Fibroblast of skin of right quadriceps (primary cell): ENCODE measurements around the gene TMTC1.

Experiments
- DNase-seq: peaks from one replicate; pipeline ENCODE4 v3.0.0-alpha.2; 2013

Gene TMTC1

GRCh38 chr12:29517264-29517663 lies 266.5 kb downstream of the TMTC1 start:
- peak; percentile 1 for DNase-seq

GRCh38 chr12:29516431-29516875 lies 267.3 kb downstream of the TMTC1 start:
- peak; percentile 65 for DNase-seq

DNA sequence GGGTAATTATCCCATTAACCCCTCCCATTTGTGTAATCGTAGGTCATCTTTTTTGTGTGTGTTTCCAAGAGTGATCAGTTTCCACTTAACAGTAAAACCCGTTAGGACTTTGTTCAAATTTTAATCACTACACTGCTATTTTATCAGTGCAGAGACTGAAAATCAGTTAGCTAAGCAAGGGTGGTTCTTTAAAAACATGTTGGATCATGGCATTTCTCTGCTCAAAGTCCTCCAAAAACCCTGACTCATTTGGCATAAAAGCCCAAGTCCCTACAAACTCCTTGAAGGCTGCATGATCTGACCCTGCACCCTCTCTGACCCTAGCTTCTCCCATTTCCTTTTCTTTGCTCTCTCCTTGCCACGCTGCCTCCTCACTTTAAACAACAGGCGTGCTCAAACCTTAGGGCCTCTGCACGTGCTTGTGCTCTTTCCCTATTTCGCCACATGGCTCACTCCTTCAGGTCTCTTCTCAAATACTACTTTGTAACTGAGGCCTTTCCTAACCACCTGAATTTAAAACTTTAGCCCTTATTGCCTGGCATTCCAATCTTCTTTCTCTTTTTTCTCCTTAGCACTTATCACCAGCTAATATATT lies 273.1 kb downstream of the TMTC1 start:
- no peak for DNase-seq

GRCh38 chr12:29509503-29509902 lies 274.2 kb downstream of the TMTC1 start:
- no peak for DNase-seq

- DNase-seq: no peak
These were observed 274.8 kb downstream of the TMTC1 start for GRCh38 chr12:29508949-29509348.

DNA sequence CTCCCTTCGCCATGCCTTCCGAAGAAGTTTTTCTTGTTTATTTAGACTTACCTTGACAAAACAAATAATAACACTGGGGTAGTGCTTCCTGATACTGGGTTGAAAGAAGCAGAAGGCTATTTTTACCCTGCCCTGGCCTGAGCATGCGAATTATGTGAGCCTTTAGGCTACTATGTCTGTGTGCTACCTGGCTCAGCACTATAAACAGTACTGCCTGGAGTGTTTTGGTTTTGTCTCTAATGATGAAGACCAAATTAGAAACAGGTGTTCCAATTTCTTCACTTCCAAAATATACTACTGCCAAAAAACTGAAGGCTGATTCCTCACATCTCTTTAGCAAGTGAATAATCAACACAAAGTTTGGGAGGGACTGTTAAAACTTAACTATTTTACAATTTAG lies 278.6 kb downstream of the TMTC1 start:
- no peak for DNase-seq

- no peak for DNase-seq
These were observed 280.5 kb downstream of the TMTC1 start for GRCh38 chr12:29503283-29503682.

DNA sequence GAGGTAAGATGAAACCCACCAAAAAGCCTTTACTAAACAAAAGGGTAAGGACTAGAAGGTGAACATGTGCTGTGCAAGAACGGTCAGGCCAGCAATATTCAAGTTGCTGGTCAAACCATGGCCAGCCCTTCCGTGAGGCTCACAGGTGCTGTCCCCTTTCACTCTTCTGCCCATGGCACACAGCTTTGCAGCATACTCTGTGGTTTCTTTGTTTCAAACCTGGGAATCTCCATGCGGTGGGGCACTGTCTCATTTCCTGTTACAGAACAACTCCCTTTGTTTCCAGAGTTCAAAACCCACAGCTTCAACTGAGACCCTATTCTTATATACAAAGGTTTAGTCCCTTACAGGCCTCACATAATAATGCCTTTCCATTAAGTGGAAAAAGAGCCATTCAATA lies 284.5 kb downstream of the TMTC1 start:
- DNase-seq: no peak

DNA sequence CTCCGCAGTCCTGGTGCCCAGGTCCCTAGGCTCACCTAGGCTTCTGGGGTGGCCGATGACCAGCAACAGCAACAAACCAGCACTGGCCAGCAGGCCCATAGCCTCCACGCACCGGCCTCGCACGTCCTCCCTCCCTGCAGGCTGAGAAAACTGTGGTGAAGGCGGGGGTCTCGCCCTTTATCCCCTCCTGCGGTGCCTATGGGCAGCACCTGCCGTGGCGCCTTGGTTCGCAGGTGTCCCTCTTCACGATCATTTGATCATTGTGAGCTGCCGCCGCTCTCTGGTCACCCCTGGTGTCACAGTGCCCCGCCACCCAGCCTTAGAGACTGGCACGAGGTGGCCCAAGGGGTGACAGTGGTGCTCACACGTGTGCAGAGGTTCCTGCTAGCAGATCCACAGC lies 286.2 kb downstream of the TMTC1 start, which contains the start of gene OVCH1:
TSS of gene OVCH1 (minus strand) at position 99 of the 400 bp plus-strand sequence. CDS start at position 99, 0 bp downstream.
- no peak for DNase-seq

DNA sequence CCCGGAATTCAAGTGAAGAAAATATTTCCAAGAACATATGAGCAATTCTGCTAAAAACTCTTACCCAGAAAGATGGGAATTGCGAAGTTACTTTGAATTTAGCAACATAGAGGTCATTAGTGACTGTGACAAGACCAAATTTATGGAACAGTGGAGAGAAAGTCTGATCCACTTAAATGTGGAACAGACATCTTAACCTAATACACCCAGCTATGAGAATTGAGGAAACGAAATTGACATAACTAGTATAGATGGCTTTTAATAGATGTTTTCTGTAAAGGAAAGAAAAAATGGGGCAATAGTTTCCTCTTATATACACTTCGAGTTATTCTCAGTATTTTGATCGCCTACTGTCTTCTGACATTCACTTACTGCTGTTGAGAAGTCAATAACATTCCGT lies 290.9 kb downstream of the TMTC1 start:
- no peak for DNase-seq

DNA sequence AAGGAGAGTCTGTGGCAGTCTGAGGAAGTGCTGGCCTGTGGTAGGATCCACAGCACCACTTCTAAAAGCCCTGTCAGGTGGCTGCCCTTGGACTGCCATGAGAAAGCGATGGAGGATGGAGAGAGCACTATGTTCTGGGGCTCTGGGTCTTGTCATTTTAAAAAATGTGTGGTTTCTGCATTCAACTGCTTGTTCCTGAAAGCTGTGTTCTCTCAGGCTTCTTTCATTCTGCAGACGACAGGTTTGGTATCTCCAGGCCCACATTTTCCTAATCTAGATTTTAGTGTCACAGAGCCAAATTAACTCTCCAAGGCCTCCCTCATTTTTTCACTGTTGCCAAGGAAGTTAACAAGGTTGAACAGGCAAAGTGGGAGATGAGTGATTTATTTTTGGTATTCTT lies 296.8 kb downstream of the TMTC1 start:
- no peak for DNase-seq

DNA sequence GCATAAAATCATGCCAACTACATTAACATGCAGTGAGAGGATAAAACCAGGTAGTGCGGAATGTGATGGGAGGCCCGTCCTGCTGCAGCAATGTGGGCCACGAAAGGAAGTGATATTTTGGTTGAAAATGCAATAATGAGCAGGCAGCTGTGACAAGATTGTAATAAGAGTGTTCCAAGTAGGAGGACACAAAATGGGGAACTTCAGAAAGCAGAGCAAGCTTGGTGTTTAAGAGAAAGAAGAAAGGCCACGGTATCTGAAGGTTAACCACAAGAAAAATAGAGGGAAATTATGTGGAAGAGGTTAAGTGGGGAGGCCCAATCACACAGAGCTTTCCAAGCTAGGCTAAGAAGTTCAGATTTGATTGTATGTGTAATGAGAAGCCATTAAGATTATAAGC lies 320.5 kb downstream of the TMTC1 start:
- no peak for DNase-seq

DNA sequence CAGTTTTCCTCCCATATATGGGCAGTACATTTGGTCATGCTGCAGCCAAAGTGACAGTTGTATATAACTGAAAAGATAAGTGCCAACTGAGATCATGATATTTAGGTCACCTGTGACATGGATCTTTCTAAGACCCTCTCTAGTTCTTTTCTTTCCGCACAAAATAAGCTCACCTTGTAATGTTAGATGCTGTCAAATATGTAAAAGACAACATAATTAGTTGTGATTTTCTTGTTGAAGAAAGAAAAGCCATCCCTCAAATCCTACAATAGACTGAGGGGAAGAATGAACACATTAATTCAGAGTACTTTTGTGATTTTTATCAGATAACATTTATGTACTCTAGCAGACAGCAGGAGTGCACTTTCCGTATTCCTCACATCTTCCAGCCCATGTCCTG lies 323.7 kb downstream of the TMTC1 start:
- no peak for DNase-seq

GRCh38 chr12:29455087-29455486 lies 328.7 kb downstream of the TMTC1 start:
- DNase-seq: no peak

DNA sequence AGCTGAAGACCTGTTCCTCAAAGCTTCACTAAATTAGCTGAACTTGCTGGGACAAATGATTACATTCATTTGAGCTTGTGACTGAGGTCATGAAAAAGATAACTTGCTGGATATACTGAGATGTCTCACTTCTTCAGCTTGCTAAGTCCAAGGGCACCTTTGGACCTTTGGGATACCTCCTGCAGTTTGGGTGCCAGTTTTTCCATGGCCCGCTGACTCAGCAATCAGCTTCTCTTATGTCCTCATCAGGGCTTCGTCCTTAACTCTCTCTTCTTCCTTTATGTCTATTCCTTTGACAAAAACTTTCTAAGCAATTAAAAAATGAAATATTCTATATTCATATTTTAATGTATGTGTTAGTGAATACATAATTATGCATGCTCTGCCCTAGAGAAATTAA lies 331.9 kb downstream of the TMTC1 start:
- DNase-seq: no peak
